Measurements from ENCODE around the gene PPM1B. TPM values are rescaled to one million over a fixed set of nuclear protein-coding genes. Genes with fewer than 3 reads are reported as not detected.

The PPM1B gene
- total and polyA plus RNA-seq, 2 donors (not counting 1 experiment from before 2014, with no cell fraction given), result 15.3 to 81.4 TPM

GRCh38 chr2:44120428-44120827, 48.2 kb upstream of the PPM1B start:
- no peak overlapping the region for H3K27ac ChIP-seq (ENCODE audit: low read length in 2 of 2)
- H3K27me3 ChIP-seq (replicated peaks in 1 of 4; ENCODE audit: control extremely low read depth in 1 of 4, control insufficient read depth in 3 of 4, insufficient read depth in 4 of 4, low read length in 3 of 4), result no peaks in the 10 kb centered on the region
- no peak overlapping the region for H3K9ac ChIP-seq (ENCODE audit: low read length)
- intact Hi-C loops (cut with micrococcal nuclease), result no loop called here
- ATAC-seq (ENCODE audit: low read depth), result no peak
- Mint-ChIP-seq H3K4me1 (no peaks in the 10 kb centered on the region), H3K9me3 (ENCODE audit: insufficient read depth) (no peaks in the 10 kb centered on the region), H3K27me3 (peaks cover 7% of the 10 kb centered on the region), H3K27ac (no peak overlapping the region), H3K4me3 (no peak overlapping the region)
- ChIA-PET POLR2A (no interaction called here), CTCF (no interaction called here)
- H3K4me3 ChIP-seq (ENCODE audit: control extremely low read depth in 1 of 5, extremely low read depth in 1 of 5, insufficient read depth in 1 of 5, low read depth in 2 of 5, low read length in 4 of 5), result no peak overlapping the region
- H4K20me1 ChIP-seq (ENCODE audit: control insufficient read depth, insufficient read depth, low read length, poor library complexity, severe bottlenecking), result no peaks in the 10 kb centered on the region
- no peaks in the 10 kb centered on the region for H3K79me2 ChIP-seq (ENCODE audit: control insufficient read depth, insufficient read depth, low read length)
- no peaks in the 10 kb centered on the region for H3K9me3 ChIP-seq (ENCODE audit: control extremely low read depth in 1 of 3, control insufficient read depth in 2 of 3, insufficient read depth in 1 of 3, low read length in 2 of 3)
- H2AFZ ChIP-seq (ENCODE audit: insufficient read depth, low read depth, low read length, poor library complexity, severe bottlenecking), result no peak overlapping the region
- no peaks in the 10 kb centered on the region for H3K4me1 ChIP-seq (ENCODE audit: control insufficient read depth in 2 of 2, insufficient read depth in 2 of 2, low read length in 2 of 2)
- TF ChIP-seq CTCF (IDR thresholded peaks at IDR 0.05) (no peak), EZH2 (IDR thresholded peaks at IDR 0.05; ENCODE audit: borderline replicate concordance, insufficient read depth, low read depth, low read length, poor library complexity, severe bottlenecking) (no peak)
- H3K4me2 ChIP-seq (replicated peaks; ENCODE audit: low read depth, low read length, poor library complexity, severe bottlenecking), result no peak overlapping the region
- 0% methylated on average over 1 of the region's 2 CpGs for WGBS (ENCODE audit: insufficient coverage)
- DNase-seq, result no peak
- no peaks in the 10 kb centered on the region for H3K36me3 ChIP-seq (replicated peaks in 1 of 2; ENCODE audit: control extremely low read depth in 1 of 2, control insufficient read depth in 1 of 2, extremely low read depth in 1 of 2, insufficient read depth in 2 of 2, low read length in 1 of 2)

DNA sequence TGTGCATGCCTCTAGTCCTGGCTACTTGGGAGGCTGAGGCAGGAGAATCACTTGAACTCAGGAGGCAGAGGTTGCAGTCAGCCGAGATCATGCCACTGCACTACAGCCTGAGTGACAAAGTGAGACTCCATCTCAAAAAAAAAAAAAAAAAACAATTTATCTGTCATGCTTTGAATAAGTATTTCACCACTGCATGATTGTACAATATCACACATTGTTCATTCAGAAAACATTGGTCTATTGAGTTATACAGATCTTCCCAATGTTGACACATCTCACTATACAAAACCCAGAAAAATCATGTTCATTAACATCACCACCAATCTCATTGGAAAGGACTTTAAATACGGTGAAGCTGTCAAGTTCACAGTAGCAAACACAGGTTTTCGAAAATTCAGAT, 46.8 kb upstream of the PPM1B start:
- Histone ChIP-seq H3K79me2 (ENCODE audit: control insufficient read depth, insufficient read depth, low read length) (no peaks in the 10 kb centered on the region), H3K4me1 (ENCODE audit: control insufficient read depth in 2 of 2, insufficient read depth in 2 of 2, low read length in 2 of 2) (no peaks in the 10 kb centered on the region), H3K9ac (ENCODE audit: low read length) (no peak overlapping the region), H2AFZ (ENCODE audit: insufficient read depth, low read depth, low read length, poor library complexity, severe bottlenecking) (no peak overlapping the region), H4K20me1 (ENCODE audit: control insufficient read depth, insufficient read depth, low read length, poor library complexity, severe bottlenecking) (no peaks in the 10 kb centered on the region), H3K36me3 (replicated peaks in 1 of 2; ENCODE audit: control extremely low read depth in 1 of 2, control insufficient read depth in 1 of 2, extremely low read depth in 1 of 2, insufficient read depth in 2 of 2, low read length in 1 of 2) (no peaks in the 10 kb centered on the region), H3K4me2 (replicated peaks; ENCODE audit: low read depth, low read length, poor library complexity, severe bottlenecking) (no peak overlapping the region), H3K4me3 (ENCODE audit: control extremely low read depth in 1 of 5, extremely low read depth in 1 of 5, insufficient read depth in 1 of 5, low read depth in 2 of 5, low read length in 4 of 5) (no peak overlapping the region), H3K27ac (ENCODE audit: low read length in 2 of 2) (no peak overlapping the region), H3K9me3 (ENCODE audit: control extremely low read depth in 1 of 3, control insufficient read depth in 2 of 3, insufficient read depth in 1 of 3, low read length in 2 of 3) (no peaks in the 10 kb centered on the region), H3K27me3 (replicated peaks in 1 of 4; ENCODE audit: control extremely low read depth in 1 of 4, control insufficient read depth in 3 of 4, insufficient read depth in 4 of 4, low read length in 3 of 4) (no peaks in the 10 kb centered on the region)
- no peaks in the 10 kb centered on the region for H3K9me3 Mint-ChIP-seq (ENCODE audit: insufficient read depth)
- TF ChIP-seq CTCF (IDR thresholded peaks at IDR 0.05) (no peak), EZH2 (IDR thresholded peaks at IDR 0.05; ENCODE audit: borderline replicate concordance, insufficient read depth, low read depth, low read length, poor library complexity, severe bottlenecking) (no peak)
- DNase-seq, result no peak
- CTCF ChIA-PET, result no interaction called here
- POLR2A ChIA-PET, result no interaction called here
- no peaks in the 10 kb centered on the region for H3K4me1 Mint-ChIP-seq
- intact Hi-C loops (cut with micrococcal nuclease), result no loop called here
- ATAC-seq (ENCODE audit: low read depth), result no peak
- no peak overlapping the region for H3K27ac Mint-ChIP-seq
- WGBS (ENCODE audit: insufficient coverage), result no CpG with 5 or more reads among the region's 3 CpGs
- peaks cover 7% of the 10 kb centered on the region for H3K27me3 Mint-ChIP-seq
- H3K4me3 Mint-ChIP-seq, result no peak overlapping the region
